RWPE1 (cell line): ENCODE data around the gene DHX58.

Source experiments
- CTCF ChIA-PET: fragments of 350-600 bp; sonication (Branson Sonifier 250); formaldehyde crosslinking; extraction: SDS; loops from one replicate; lab custom pipeline; 2021; lab: Yijun Ruan, JAX
- POLR2A ChIA-PET: fragments of 400-600 bp; formaldehyde crosslinking; extraction: SDS; loops from one replicate; lab custom pipeline; 2020; ENCODE audit warnings: antibody characterized with exemption; ENCODE audit not compliant: low non-redundant PET; lab: Yijun Ruan, JAX
- DNase-seq: peaks from one replicate; pipeline ENCODE4 v3.0.0; 2012; ENCODE audit warnings: low spot score
- H3K27ac ChIP-seq: fragments of 450-650 bp; 2 replicates; pipeline ENCODE4 v1.5.1; 2017
- TF ChIP-seq, protein P1 (sequence below): fragments of 450-650 bp; conservative IDR thresholded peaks from 2 replicates; pipeline ENCODE4 v1.5.1; 2017; ENCODE audit warnings: low read depth, mild to moderate bottlenecking

The DHX58 gene

DNA sequence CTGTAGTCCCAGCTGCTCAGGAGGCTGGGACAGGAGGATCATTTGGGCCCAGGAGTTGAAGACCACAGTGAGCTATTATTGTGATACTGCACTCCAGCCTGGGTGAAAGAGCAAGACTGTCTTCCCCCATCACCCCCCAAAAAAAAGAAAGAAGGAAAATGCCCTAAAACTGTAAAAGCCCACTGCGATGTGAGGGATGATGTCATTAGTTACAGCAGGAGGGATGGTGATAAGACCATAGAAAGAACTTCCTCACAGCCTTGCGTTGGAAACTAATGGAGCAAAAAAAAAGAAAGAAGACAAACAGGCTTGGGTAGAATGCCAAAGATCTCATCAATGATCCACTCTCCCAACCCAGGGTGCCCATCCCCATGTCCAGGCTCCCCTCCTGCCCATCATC is 33.0 kb downstream of the DHX58 start:
- CTCF ChIA-PET: interaction anchor here (0.6 to 1.0 kb wide), 3 partner anchors 11 to 125 kb away, joined by 3 to 5 read pairs (median 4); no protein-coding TSS in a partner anchor
- H3K27ac ChIP-seq: no peak overlapping the region
- POLR2A ChIA-PET: no interaction called here
- TF ChIP-seq, protein P1, sequence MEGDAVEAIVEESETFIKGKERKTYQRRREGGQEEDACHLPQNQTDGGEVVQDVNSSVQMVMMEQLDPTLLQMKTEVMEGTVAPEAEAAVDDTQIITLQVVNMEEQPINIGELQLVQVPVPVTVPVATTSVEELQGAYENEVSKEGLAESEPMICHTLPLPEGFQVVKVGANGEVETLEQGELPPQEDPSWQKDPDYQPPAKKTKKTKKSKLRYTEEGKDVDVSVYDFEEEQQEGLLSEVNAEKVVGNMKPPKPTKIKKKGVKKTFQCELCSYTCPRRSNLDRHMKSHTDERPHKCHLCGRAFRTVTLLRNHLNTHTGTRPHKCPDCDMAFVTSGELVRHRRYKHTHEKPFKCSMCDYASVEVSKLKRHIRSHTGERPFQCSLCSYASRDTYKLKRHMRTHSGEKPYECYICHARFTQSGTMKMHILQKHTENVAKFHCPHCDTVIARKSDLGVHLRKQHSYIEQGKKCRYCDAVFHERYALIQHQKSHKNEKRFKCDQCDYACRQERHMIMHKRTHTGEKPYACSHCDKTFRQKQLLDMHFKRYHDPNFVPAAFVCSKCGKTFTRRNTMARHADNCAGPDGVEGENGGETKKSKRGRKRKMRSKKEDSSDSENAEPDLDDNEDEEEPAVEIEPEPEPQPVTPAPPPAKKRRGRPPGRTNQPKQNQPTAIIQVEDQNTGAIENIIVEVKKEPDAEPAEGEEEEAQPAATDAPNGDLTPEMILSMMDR: no peak
- no peak for DNase-seq

DNA sequence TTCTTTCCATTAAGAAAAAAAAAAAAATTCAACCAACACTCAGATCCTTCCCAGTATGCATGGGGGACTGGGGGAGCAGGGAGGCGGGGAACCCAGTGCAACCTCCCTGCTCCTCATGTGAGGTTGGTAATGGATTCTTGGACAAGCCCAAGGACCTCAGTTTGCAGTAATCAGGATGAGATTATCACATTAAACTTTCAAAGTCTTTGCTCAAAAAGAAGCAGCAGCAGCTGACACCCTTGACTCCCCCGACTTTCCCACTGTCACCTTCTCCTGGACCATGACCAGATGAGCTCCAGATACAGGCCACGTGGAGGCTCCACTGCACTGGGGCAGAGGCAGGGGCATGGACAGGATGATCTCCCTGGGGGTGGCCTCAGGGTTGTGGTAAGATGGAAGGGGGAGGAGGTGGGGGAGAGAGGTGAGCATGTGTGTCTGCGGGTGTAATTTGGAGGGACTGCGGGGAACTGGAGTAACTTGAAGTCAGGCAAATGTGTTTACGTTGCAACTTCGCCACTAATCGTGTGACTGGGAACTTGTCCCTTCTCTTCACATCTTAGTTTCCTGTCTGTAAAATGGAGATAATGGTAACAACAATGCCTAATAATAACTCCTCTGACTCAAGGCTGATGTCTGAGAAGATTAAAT is 34.0 kb downstream of the DHX58 start:
- DNase-seq: no peak
- H3K27ac ChIP-seq: no peak overlapping the region
- CTCF ChIA-PET: interaction anchor here (0.7 kb wide), 1 partner anchor 30 kb away, joined by 9 read pairs; no protein-coding TSS in a partner anchor
- POLR2A ChIA-PET: no interaction called here
- TF ChIP-seq, protein P1: no peak

DNA sequence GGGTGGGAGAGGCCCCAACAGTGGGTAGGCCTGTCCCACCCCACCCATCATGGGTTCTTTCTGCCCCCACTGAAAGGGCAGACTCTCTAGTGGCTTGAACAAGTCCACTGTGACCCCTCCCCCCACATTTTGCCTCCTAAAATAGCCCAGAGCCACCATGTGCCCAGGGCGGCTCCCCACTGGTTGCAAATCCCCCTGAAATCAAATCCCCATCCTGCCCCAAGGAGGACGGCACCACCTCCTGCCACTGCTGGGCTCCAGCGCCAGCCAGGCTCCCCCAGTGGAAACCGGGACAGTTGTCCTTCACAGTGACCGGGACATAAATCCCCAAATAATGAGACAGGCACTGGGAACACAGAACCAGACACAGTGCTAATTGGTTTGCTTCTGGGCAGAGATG is 34.8 kb downstream of the DHX58 start:
- ChIA-PET CTCF (interaction anchor here (0.7 kb wide), 1 partner anchor 31 kb away, joined by 9 read pairs; no protein-coding TSS in a partner anchor), POLR2A (no interaction called here)
- no peak for DNase-seq
- TF ChIP-seq, protein P1: no peak
- no peak overlapping the region for H3K27ac ChIP-seq

DNA sequence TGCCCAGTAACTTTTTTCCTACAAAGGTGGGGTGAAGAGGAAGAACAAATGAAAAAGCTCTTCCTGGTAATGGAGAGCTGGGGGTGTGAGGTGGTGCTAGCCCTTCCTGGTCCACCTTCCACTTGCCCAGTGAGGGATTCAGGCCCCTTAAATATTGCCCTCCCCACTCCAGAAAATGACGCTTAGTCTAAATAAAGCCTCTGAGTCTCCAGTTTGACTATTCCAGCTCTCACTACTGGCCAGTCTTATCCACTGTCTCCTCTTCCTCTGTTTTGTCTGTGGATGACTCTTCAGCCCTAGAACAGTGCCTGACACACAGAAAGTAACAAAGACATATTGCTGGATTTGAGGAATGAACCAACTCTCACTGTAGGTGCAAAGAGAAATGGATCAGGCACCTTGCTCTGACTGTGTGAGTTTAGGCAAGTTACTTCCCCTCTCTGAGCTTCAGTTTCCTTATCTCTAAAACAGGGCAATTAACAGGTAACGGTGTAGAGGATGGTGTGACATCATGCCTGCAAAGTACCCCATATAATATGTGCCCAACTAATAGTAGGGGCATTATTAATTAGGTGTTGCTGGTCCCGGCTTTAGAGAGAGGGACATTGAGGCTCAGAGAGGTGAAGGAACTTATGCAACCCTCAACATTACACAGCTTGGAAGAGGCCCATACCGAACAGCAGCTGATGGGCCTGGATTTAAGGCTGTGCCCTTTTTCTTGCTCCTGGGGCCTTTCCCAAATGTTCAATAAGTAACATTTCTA is 35.5 kb downstream of the DHX58 start:
- CTCF ChIA-PET: no interaction called here
- no peak overlapping the region for H3K27ac ChIP-seq
- DNase-seq: no peak
- POLR2A ChIA-PET: no interaction called here
- TF ChIP-seq, protein P1: no peak

DNA sequence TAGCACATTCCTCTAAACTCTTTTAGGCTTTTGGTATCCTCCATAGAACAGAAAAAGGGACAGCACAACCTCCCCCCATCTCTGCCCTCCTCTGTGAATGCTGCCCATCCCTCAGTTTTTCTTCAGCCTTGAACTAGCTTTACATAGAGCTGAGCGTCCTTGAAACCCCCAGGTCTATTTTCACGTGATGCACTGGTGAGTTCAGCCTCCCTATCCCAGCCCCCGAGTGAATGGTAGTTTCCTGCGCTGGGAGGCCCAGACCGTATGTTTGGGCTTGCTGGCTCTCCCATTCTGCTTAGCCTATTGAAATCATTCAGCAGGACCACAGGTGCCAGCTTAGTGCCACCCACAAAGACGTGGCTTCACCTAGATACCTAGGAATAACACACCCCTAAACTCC is 36.7 kb downstream of the DHX58 start:
- no peak overlapping the region for H3K27ac ChIP-seq
- CTCF ChIA-PET: no interaction called here
- POLR2A ChIA-PET: no interaction called here
- no peak for DNase-seq
- TF ChIP-seq, protein P1: no peak

DNA sequence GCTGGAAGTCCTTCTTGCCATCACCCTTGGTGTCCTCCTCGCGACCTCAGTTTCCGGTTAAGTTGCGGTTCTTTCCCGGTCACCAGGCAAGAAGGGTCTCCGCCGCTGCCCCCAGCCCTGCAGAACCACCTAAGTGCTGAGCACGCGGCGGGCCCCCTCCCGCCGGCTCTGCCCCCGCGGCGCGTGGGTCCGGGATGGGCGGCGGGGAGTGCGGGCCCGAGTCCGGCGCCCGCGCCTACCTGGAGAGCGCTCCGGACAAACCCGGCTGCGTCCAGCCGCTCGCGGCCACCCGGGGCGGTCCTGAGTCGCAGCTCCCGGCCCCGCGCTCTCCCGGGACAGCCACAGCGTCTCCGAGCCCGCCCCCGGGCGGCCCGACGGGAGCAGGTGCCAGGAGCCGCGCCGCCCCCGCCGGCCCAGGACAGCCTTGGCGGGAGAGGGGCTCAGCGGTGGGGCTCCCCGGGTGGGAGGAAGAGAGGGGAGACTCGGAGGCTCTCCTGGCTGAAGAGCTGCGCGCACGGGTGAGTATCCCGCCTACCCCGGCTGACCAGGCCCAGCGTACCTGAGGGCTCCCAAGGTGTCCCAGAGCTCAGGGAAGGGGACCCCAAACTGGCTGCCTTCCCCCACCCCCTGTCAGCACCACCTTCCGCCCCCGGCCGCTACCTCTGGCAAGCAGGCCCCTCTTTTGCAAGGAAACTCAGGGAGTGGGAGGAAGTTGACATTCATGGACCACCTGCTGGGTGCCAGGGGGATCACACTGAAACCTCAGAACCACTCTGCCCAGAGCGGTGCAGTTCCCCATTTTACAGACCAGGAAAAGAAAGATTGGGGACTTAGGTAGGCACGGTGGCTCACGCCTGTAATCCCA is 40.0 kb downstream of the DHX58 start:
- TF ChIP-seq, protein P1: no peak
- no peak for DNase-seq
- no peak overlapping the region for H3K27ac ChIP-seq
- POLR2A ChIA-PET: no interaction called here
- CTCF ChIA-PET: interaction anchor here (0.6 to 0.7 kb wide), 2 partner anchors 35 to 53 kb away, joined by 3 to 5 read pairs; partner anchors contain the start of gene NKIRAS2
